ENCODE measurements around the gene ITGB4. TPM values are rescaled to one million over a fixed set of nuclear protein-coding genes. Genes with fewer than 3 reads are reported as not detected.
"Not testable (repeated sequence)": the region's sequence is repeated elsewhere in the genome, so short reads cannot be mapped to it uniquely, and the experiment has no call there.

The ITGB4 gene
- polyA plus RNA-seq, 4 donors: 9.0 to 15.4 (median 12.4) TPM

- no peak for DNase-seq (ENCODE audit: low read depth in 4 of 4, low spot score in 3 of 4)
These were observed 30.6 kb downstream of the ITGB4 start for GRCh38 chr17:75751676-75752404.

- no peak for DNase-seq (ENCODE audit: low read depth in 4 of 4, low spot score in 3 of 4)
These were observed 31.1 kb downstream of the ITGB4 start for GRCh38 chr17:75752405-75752709.

- DNase-seq (ENCODE audit: low read depth in 4 of 4, low spot score in 3 of 4): no peak
These were observed 31.7 kb downstream of the ITGB4 start for GRCh38 chr17:75752802-75753513.

- no peak for DNase-seq (ENCODE audit: low read depth in 4 of 4, low spot score in 3 of 4)
These were observed 32.5 kb downstream of the ITGB4 start for GRCh38 chr17:75753514-75754377.

- no peak for DNase-seq (ENCODE audit: low read depth in 4 of 4, low spot score in 3 of 4)
These were observed 33.3 kb downstream of the ITGB4 start for GRCh38 chr17:75754378-75755204.

- DNase-seq (ENCODE audit: low read depth in 4 of 4, low spot score in 3 of 4): no peak
These were observed 34.1 kb downstream of the ITGB4 start for GRCh38 chr17:75755205-75755901.

- no peak for DNase-seq (ENCODE audit: low read depth in 4 of 4, low spot score in 3 of 4)
These were observed 34.7 kb downstream of the ITGB4 start for GRCh38 chr17:75755990-75756389.

GRCh38 chr17:75756451-75757085 lies 35.3 kb downstream of the ITGB4 start:
- no peak for DNase-seq (ENCODE audit: low read depth in 4 of 4, low spot score in 3 of 4)

- DNase-seq (ENCODE audit: low read depth in 4 of 4, low spot score in 3 of 4): no peak
These were observed 35.9 kb downstream of the ITGB4 start for GRCh38 chr17:75757086-75757681.

GRCh38 chr17:75758131-75758905 lies 37.1 kb downstream of the ITGB4 start:
- no peak for DNase-seq (ENCODE audit: low read depth in 4 of 4, low spot score in 3 of 4)

GRCh38 chr17:75759457-75759856 lies 38.2 kb downstream of the ITGB4 start:
- no peak for DNase-seq (ENCODE audit: low read depth in 4 of 4, low spot score in 3 of 4)

- not testable (repeated sequence) for DNase-seq (ENCODE audit: low read depth in 4 of 4, low spot score in 3 of 4)
These were observed 38.9 kb downstream of the ITGB4 start for GRCh38 chr17:75759978-75760640.

GRCh38 chr17:75762513-75763268 lies 41.4 kb downstream of the ITGB4 start:
- DNase-seq (ENCODE audit: low read depth in 4 of 4, low spot score in 3 of 4): no peak

- DNase-seq (ENCODE audit: low read depth in 4 of 4, low spot score in 3 of 4): no peak
These were observed 42.0 kb downstream of the ITGB4 start for GRCh38 chr17:75763269-75763607.

- DNase-seq (ENCODE audit: low read depth in 4 of 4, low spot score in 3 of 4): no peak
These were observed 42.6 kb downstream of the ITGB4 start for GRCh38 chr17:75763613-75764416.

GRCh38 chr17:75764417-75764710 lies 43.1 kb downstream of the ITGB4 start:
- DNase-seq (ENCODE audit: low read depth in 4 of 4, low spot score in 3 of 4): no peak
